Liver (tissue), 9 donors: ENCODE measurements around the gene CACNA2D1. TPM values are rescaled to one million over a fixed set of nuclear protein-coding genes. Genes with fewer than 3 reads are reported as not detected.

Source experiments
- DNase-seq: peaks from one replicate; pipeline ENCODE4 v3.0.0-alpha.2; 2017; ENCODE audit warnings: low spot score
- H3K27ac ChIP-seq, 2 donors: one replicate each; pipeline ENCODE4 v1.7.0; 2013; ENCODE audit warnings: inconsistent platforms in 2 of 2, low read length in 2 of 2, control low read depth in 1 of 2, low read depth in 1 of 2, mild to moderate bottlenecking in 1 of 2
- H3K27me3 ChIP-seq, 4 donors: one replicate each; pipeline versions ENCODE4 v1.6.1 to v1.7.0; 2013; ENCODE audit warnings: low read length in 3 of 4, inconsistent platforms in 1 of 4, mild to moderate bottlenecking in 1 of 4, moderate library complexity in 1 of 4; ENCODE audit not compliant: control insufficient read depth in 4 of 4, insufficient read depth in 4 of 4
- H3K36me3 ChIP-seq, 4 donors: one replicate each; pipeline versions ENCODE4 v1.6.1 to v1.7.0; 2013; ENCODE audit warnings: low read length in 3 of 4, mild to moderate bottlenecking in 3 of 4, low read depth in 1 of 4, moderate library complexity in 1 of 4; ENCODE audit not compliant: control insufficient read depth in 4 of 4, insufficient read depth in 3 of 4
- H3K4me1 ChIP-seq, 4 donors: one replicate each; pipeline versions ENCODE4 v1.6.1 to v1.7.0; 2013; ENCODE audit warnings: low read length in 3 of 4, mild to moderate bottlenecking in 3 of 4, moderate library complexity in 1 of 4; ENCODE audit not compliant: control insufficient read depth in 4 of 4, insufficient read depth in 4 of 4
- H3K4me3 ChIP-seq, 3 donors: one replicate each; pipeline versions ENCODE4 v1.6.1 to v1.7.0; 2013; ENCODE audit warnings: low read length in 3 of 3, control low read depth in 1 of 3, low read depth in 1 of 3, mild to moderate bottlenecking in 1 of 3
- H3K9ac ChIP-seq, 2 donors: one replicate each; pipeline ENCODE4 v1.7.0; 2013; ENCODE audit warnings: low read length in 2 of 2, mild to moderate bottlenecking in 2 of 2, moderate library complexity in 2 of 2, control low read depth in 1 of 2, low read depth in 1 of 2
- H3K9me3 ChIP-seq, 4 donors: one replicate each; pipeline versions ENCODE4 v1.6.1 to v1.7.0; 2013; ENCODE audit warnings: low read length in 3 of 4; ENCODE audit not compliant: control insufficient read depth in 4 of 4
- ATF3 ChIP-seq: IDR thresholded peaks from 2 replicates; pipeline ENCODE4 v1.6.1; 2016; ENCODE audit warnings: antibody characterized with exemption
- EGR1 ChIP-seq, 2 donors: IDR thresholded peaks; 2 replicates each; pipeline ENCODE4 v1.6.1; 2016 to 2018; ENCODE audit warnings: antibody characterized with exemption in 2 of 2, low read depth in 2 of 2
- FOXA1 ChIP-seq: IDR thresholded peaks from 2 replicates; pipeline ENCODE4 v1.6.1; 2016; ENCODE audit warnings: antibody characterized with exemption
- GABPA ChIP-seq, 2 donors: IDR thresholded peaks in 1 of 2; conservative IDR thresholded peaks in 1 of 2; 2 replicates each; pipeline ENCODE4 v1.6.1; 2016; ENCODE audit warnings: antibody characterized with exemption in 2 of 2, mild to moderate bottlenecking in 1 of 2, moderate library complexity in 1 of 2
- HNF4A ChIP-seq, 2 donors: conservative IDR thresholded peaks; 2 replicates each; pipeline ENCODE4 v1.6.1; 2016; ENCODE audit warnings: antibody characterized with exemption in 2 of 2, mild to moderate bottlenecking in 2 of 2
- MAX ChIP-seq: IDR thresholded peaks from 2 replicates; pipeline ENCODE4 v1.6.1; 2016; ENCODE audit warnings: antibody characterized with exemption
- RAD21 ChIP-seq, 2 donors: IDR thresholded peaks; 2 replicates each; pipeline ENCODE4 v1.6.1; 2016; ENCODE audit warnings: antibody characterized with exemption in 2 of 2, mild to moderate bottlenecking in 2 of 2
- REST ChIP-seq: IDR thresholded peaks from 2 replicates; pipeline ENCODE4 v1.6.1; 2016; ENCODE audit warnings: antibody characterized with exemption, mild to moderate bottlenecking
- SP1 ChIP-seq: IDR thresholded peaks from 2 replicates; pipeline ENCODE4 v1.6.1; 2018; ENCODE audit warnings: antibody characterized with exemption, mild to moderate bottlenecking
- YY1 ChIP-seq: IDR thresholded peaks from 2 replicates; pipeline ENCODE4 v1.6.1; 2016; ENCODE audit warnings: antibody characterized with exemption, mild to moderate bottlenecking
- WGBS: extraction: QIAGEN DNeasy Blood & Tissue Kit; methylation state at CpG from one replicate; pipeline ENCODE4 v1.1.7; 2013; 5-methylcytosine and 5-hydroxymethylcytosine counted together
- polyA plus RNA-seq, 2 donors: library from polyadenylated mRNA; stranded (reverse) in 1 of 2; unstranded in 1 of 2; fragments of 200-250 nt in 1 of 2; fragments of >200 nt in 1 of 2; fragmentation: Nextera tagmentation in 1 of 2; extraction: Ambion mirVana in 1 of 2; gene quantifications; one replicate each; pipeline versions ENCODE4 v1.2.1 to v1.2.3, GENCODE V29; 2013 to 2015
- total RNA-seq, 2 donors: library from RNA; depleted of rRNA; stranded (reverse); fragments of >200 nt; gene quantifications; one replicate each; pipeline ENCODE4 v1.2.3, GENCODE V29; 2014
- donor health status: healthy.
- donor health status: healthy.
- donor health status: healthy.
- donor health status: healthy.
- donor health status: healthy.

The CACNA2D1 gene
- total and polyA plus RNA-seq, 4 donors = 0.42 to 2.3 (median 0.94) TPM

GRCh38 chr7:82173400-82174021 is 270.1 kb downstream of the CACNA2D1 start:
- H3K27ac ChIP-seq = no peak overlapping the region
- H3K4me1 ChIP-seq = no peaks in the 10 kb centered on the region
- H3K36me3 ChIP-seq = no peaks in the 10 kb centered on the region
- TF ChIP-seq MAX = no peak
- no peak for TF ChIP-seq FOXA1
- TF ChIP-seq YY1 = no peak
- no peak for TF ChIP-seq ATF3
- TF ChIP-seq EGR1 (IDR thresholded peaks at IDR 0.05; ENCODE audit: low read depth in 2 of 2) = no peak
- no peak for TF ChIP-seq REST
- no peak for TF ChIP-seq GABPA (IDR thresholded peaks at IDR 0.05 in 1 of 2, conservative IDR thresholded peaks at IDR 0.05 in 1 of 2)
- no peak overlapping the region for H3K9ac ChIP-seq
- H3K27me3 ChIP-seq = no peaks in the 10 kb centered on the region
- H3K4me3 ChIP-seq = no peak overlapping the region
- H3K9me3 ChIP-seq = no peaks in the 10 kb centered on the region
- WGBS = 74% methylated on average over 4 of the region's 4 CpGs
- DNase-seq = no peak

GRCh38 chr7:82172881-82173280 is 270.7 kb downstream of the CACNA2D1 start:
- Histone ChIP-seq H3K4me1 (no peaks in the 10 kb centered on the region), H3K27ac (no peak overlapping the region), H3K4me3 (no peak overlapping the region), H3K27me3 (no peaks in the 10 kb centered on the region), H3K9me3 (no peaks in the 10 kb centered on the region), H3K36me3 (no peaks in the 10 kb centered on the region), H3K9ac (no peak overlapping the region)
- 47% methylated on average over 2 of the region's 2 CpGs for WGBS
- no peak for TF ChIP-seq SP1
- TF ChIP-seq HNF4A (conservative IDR thresholded peaks at IDR 0.05) = no peak
- TF ChIP-seq RAD21 (IDR thresholded peaks at IDR 0.05) = no peak
- no peak for TF ChIP-seq REST
- TF ChIP-seq YY1 = no peak
- TF ChIP-seq FOXA1 = no peak
- DNase-seq = no peak
